Epithelial cell of esophagus (primary cell): Measurements from ENCODE around the gene MGLL.

Experiments used
- DNase-seq: peaks from one replicate; pipeline ENCODE4 v3.0.0; 2010; ENCODE audit warnings: low read depth
- H3K4me3 ChIP-seq: 2 replicates; pipeline ENCODE4 v1.5.1; 2011; ENCODE audit warnings: mild to moderate bottlenecking, low read length, control low read depth
- TF ChIP-seq, protein P1 (sequence below): IDR thresholded peaks from 2 replicates; pipeline ENCODE4 v1.5.1; 2011; ENCODE audit warnings: low read depth, mild to moderate bottlenecking, low read length, control low read depth, inconsistent platforms; ENCODE audit not compliant: insufficient read depth; ENCODE audit errors: missing control alignments

The MGLL gene

GRCh38 chr3:127673191-127674100 lies 148.9 kb downstream of the MGLL start:
- peak; percentile 28 for DNase-seq
- TF ChIP-seq, protein P1, sequence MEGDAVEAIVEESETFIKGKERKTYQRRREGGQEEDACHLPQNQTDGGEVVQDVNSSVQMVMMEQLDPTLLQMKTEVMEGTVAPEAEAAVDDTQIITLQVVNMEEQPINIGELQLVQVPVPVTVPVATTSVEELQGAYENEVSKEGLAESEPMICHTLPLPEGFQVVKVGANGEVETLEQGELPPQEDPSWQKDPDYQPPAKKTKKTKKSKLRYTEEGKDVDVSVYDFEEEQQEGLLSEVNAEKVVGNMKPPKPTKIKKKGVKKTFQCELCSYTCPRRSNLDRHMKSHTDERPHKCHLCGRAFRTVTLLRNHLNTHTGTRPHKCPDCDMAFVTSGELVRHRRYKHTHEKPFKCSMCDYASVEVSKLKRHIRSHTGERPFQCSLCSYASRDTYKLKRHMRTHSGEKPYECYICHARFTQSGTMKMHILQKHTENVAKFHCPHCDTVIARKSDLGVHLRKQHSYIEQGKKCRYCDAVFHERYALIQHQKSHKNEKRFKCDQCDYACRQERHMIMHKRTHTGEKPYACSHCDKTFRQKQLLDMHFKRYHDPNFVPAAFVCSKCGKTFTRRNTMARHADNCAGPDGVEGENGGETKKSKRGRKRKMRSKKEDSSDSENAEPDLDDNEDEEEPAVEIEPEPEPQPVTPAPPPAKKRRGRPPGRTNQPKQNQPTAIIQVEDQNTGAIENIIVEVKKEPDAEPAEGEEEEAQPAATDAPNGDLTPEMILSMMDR = no peak
- peak overlapping the region; percentile 51 for H3K4me3 ChIP-seq

- TF ChIP-seq, protein P1 = no peak
Measured at GRCh38 chr3:127672429-127673190, 149.7 kb downstream of the MGLL start, which contains the start of gene ABTB1. Gene ABTB1 (plus strand): TSS chr3:127672952. CDS start chr3:127673026, 74 bp downstream.

GRCh38 chr3:127671523-127672428 lies 150.5 kb downstream of the MGLL start:
- H3K4me3 ChIP-seq = peak overlapping the region; percentile 44
- TF ChIP-seq, protein P1 = no peak
- DNase-seq = no peak

More at GRCh38 chr3:127672429-127673190, 149.7 kb downstream of the MGLL start, which contains the start of gene ABTB1:
- DNase-seq = peak; percentile 80
- peak within 1 kb of the TSS; percentile 51 for H3K4me3 ChIP-seq

GRCh38 chr3:127670761-127671522 lies 151.4 kb downstream of the MGLL start:
- no peak for DNase-seq
- H3K4me3 ChIP-seq = no peak overlapping the region
- TF ChIP-seq, protein P1 = no peak

DNA sequence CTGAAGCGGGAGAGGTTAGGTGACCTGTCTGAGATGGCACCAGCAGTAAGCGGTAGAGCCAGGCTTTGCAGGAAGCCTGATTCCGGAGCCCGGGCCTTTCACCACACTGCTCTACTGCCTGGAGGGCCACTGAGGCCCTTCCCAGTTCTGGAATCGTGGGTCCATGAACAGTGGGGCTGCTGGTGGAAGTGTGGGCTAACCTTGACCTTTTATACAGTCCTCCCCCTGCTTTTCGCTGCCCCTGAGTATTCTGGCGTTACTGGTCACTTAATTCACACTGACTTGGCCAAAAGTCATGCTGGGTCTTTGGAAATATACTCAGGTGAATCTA lies 152.1 kb downstream of the MGLL start:
- no peak overlapping the region for H3K4me3 ChIP-seq
- TF ChIP-seq, protein P1 = no peak
- no peak for DNase-seq

DNA sequence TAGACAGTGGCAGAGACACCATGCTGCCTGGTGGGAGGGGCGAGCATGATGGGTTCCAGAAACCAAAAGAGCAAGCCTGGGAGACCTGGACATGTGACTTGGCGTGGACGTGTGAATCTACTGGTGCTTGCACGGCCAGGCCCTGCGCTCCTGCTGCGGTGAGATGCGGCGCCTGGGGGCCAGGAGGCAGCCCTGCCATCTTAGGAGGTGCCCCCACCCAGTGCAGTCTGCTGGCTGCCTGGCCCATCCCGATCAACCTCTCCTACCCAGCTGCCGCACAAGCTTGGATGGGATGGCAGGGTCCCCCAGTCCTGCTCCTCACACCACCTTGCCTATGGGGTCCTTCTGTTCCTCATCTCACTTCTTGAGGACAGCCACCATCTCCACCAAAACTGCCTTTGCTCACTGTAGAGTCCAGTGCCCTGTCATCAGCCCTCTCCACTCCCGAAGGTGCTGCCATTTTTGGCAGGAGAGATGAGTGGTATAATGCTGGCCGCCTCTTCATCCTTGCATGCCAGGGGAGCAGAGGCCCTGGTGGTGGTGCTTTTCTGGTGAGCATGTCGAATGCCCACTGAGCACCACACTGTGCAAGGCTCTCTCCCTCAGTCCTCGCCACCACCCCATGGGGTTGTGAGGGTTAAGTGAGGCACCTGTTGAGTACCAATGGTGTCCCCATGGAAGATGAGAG lies 152.6 kb downstream of the MGLL start:
- TF ChIP-seq, protein P1 = no peak
- H3K4me3 ChIP-seq = no peak overlapping the region
- no peak for DNase-seq
